SK-N-MC (cell line): ENCODE data around the gene OPRL1.

Experiments used
- DNase-seq: peaks from one replicate; pipeline ENCODE4 v3.0.0-alpha.2; 2011; ENCODE audit warnings: low read depth, low spot score
- H3K27ac ChIP-seq: fragments of 200-600 bp; sonication (generic); 2 replicates; pipeline ENCODE4 v1.5.1; 2016; ENCODE audit warnings: mixed run types
- H3K36me3 ChIP-seq: fragments of 200-600 bp; sonication (generic); 2 replicates; pipeline ENCODE4 v1.6.1; 2017; ENCODE audit warnings: antibody characterized with exemption, low read length, mixed read lengths; ENCODE audit not compliant: insufficient read depth
- H3K4me3 ChIP-seq: fragments of 200-600 bp; sonication (generic); 2 replicates; pipeline ENCODE4 v1.5.1; 2016
- H3K9ac ChIP-seq: fragments of 200-600 bp; sonication (generic); 2 replicates; pipeline ENCODE4 v1.8.0; 2017; ENCODE audit warnings: mixed run types, mixed read lengths; ENCODE audit not compliant: insufficient read length
- H3K9me3 ChIP-seq: fragments of 200-600 bp; sonication (generic); 2 replicates; pipeline ENCODE4 v1.6.1; 2017; ENCODE audit warnings: low read depth, mild to moderate bottlenecking, antibody characterized with exemption, low read length, moderate library complexity, mixed read lengths
- EZH2 ChIP-seq: fragments of 200-600 bp; sonication (generic); IDR thresholded peaks from one replicate; pipeline ENCODE4 v1.6.1; 2017; ENCODE audit warnings: antibody characterized with exemption
- FOXP2 ChIP-seq: optimal IDR thresholded peaks from 2 replicates; pipeline ENCODE3; 2011; ENCODE audit warnings: mild to moderate bottlenecking, moderate library complexity; ENCODE audit not compliant: insufficient read depth; ENCODE audit errors: extremely low read length, control extremely low read depth
- POLR2AphosphoS5 ChIP-seq: IDR thresholded peaks from 2 replicates; pipeline ENCODE4 v1.6.1; 2012; ENCODE audit warnings: mild to moderate bottlenecking, low read depth, low read length, borderline replicate concordance

Gene OPRL1

DNA sequence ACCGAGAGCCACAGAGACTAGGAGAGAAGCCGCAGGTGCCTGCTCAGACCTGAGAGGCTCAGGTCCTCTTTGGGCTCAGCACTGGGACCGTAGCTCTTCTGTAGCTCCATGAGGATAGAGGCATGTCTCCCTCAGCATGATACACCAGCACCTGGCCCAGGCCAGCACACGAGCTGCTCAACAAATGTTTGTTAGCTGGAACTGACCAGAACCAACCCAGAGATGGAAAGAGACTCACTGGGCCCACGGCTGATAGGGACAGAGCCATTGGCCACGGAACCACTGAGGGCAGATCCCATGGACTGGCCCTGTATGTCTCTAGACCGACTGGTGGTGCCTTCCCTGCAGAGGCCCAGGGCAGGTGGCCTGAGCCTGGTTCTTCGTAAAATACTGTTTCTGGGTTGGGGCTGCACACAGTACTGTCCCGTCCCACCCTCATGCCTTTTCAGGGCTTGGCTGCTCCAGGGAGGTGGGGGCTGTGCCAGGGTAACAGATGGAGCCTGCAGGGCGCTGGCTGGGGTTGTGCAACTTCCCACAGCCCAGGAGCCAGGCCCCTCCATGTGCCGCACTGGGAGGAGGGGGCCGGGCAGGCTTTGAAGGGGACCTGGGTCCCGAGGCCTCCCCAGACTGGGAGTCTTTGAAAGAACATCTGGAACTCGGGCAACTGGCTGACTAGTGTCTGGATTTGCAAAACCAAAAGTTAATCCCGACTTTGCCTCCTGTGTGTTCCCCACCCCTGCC is 38.7 kb upstream of the OPRL1 start:
- Histone ChIP-seq H3K9ac (no peak overlapping the region), H3K9me3 (no peaks in the 10 kb centered on the region), H3K36me3 (no peaks in the 10 kb centered on the region), H3K27ac (peak overlapping the region; percentile 85), H3K4me3 (peak overlapping the region; percentile 42)
- TF ChIP-seq EZH2: no peak
- TF ChIP-seq FOXP2: no peak
- TF ChIP-seq POLR2AphosphoS5: no peak
- DNase-seq: no peak

DNA sequence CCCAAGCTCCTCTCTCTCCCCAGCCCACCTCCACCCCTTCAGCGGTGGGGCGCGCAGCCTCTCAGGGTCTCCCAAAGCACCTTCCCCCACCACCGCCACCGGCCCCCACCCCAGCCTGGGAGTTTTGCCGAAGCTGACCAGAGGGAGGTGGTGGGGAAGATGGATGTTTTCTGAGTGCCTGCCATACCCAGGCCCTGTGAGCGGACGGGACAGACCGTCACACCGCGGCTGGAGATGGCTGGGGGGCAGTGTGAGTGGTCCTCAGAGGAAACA is 38.2 kb upstream of the OPRL1 start:
- H3K9me3 ChIP-seq: no peaks in the 10 kb centered on the region
- H3K4me3 ChIP-seq: peak overlapping the region; percentile 42
- DNase-seq: no peak
- H3K36me3 ChIP-seq: peaks cover under 1% of the 10 kb centered on the region; the same call in 1 of the 2 replicates
- H3K27ac ChIP-seq: peak overlapping the region; percentile 85
- no peak for TF ChIP-seq FOXP2
- TF ChIP-seq POLR2AphosphoS5: no peak
- TF ChIP-seq EZH2: no peak
- no peak overlapping the region for H3K9ac ChIP-seq

DNA sequence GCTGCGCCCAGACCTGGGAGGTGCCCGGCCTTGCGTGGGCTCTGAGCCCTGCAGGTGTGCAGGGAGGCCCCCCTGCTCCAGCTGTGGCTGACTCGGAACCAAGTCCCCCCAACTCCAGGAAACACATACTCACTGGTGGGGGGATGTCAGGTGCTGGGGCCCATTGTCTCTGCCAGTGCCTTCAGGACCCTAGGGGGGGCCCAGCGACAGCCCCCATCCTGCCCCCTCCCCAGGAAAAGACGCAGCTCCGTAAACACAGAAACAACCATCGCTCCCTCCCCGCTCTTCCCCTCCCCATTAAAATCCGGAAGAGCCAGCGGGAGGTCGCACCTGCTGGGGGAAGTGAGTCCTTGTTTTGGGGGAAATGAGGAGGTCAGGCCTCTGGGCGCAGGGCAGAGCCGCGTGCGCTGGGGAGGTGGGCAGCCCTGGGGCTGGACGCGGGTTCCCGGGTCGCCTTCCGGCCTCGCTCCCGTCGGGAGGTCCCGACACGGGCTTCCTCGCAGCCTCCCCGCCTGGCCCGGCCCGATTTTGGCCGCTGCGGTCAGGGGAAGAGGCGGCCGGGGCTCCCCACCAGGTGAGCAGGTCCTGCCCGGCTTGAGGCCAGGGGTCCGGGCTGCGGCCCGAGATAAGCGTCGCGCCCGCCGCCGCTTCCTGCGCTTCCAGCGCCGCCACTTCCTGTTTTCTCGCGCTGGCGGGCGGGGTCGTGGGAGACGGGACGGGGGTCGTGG is 37.7 kb upstream of the OPRL1 start:
- Histone ChIP-seq H3K4me3 (peak overlapping the region; percentile 42; the same call in 1 of the 2 replicates), H3K27ac (peak overlapping the region; percentile 85), H3K9ac (no peak overlapping the region), H3K9me3 (no peaks in the 10 kb centered on the region), H3K36me3 (peaks cover 5% of the 10 kb centered on the region)
- TF ChIP-seq EZH2 (no peak), FOXP2 (no peak), POLR2AphosphoS5 (no peak)
- DNase-seq: no peak

DNA sequence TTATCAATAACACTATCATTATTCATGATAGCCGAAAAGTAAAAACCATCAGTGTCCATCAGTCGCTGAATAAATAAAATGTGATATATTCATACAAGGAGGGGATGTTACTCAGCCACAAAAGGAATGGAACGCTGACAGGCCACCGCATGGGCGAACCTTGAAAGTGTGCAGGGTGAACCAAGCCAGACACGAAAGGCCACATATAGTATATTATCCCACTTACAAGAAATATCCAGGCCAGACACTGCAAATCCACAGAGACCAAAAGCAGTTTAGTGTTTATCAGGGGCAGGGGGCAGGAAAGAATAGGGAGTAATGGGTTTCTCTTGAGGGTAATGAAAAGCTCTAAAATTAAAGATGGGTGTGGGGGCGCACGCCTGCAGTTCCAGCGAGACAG is 36.1 kb upstream of the OPRL1 start:
- Histone ChIP-seq H3K9me3 (no peaks in the 10 kb centered on the region), H3K36me3 (peaks cover 13% of the 10 kb centered on the region), H3K4me3 (no peak overlapping the region), H3K9ac (no peak overlapping the region), H3K27ac (peak overlapping the region; percentile 97)
- TF ChIP-seq POLR2AphosphoS5 (no peak), EZH2 (no peak), FOXP2 (no peak)
- no peak for DNase-seq

DNA sequence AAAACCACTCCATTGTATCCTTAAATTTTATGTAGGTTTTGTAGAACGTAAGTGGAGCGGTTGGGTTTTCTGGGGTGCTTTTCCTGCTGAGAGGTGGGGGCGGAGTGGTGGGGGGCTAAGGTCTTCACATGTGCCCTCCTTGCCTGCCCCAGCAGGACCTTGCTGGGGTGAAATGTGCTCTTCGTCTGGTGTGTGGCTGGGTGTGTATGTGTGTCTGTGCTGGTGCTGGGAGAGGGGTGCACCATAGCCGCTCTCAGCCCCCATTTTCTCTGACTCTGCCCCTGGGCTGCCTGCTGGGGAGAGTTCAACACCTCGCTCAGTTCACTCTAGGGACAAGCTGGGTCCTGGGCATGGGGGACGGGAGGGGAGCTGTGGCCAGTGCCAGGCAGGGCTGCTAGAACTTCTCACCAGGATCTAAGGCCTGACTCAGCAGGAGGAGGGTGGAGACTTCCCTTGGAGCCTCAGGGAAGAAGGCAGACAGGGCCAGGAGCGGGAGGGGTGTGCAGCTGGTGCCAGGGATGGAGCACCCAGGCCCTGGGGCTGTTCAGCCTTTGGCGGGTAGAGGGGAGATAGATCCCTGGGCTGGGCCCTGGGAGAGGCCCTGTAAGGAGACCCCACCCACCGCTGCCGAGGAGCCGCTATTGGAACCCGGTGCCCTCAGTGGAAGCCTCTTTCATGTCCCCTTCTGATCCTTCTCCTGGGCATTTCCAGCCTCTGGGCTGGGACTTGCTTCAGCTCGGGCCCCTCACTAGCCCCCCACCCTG is 35.2 kb upstream of the OPRL1 start:
- H3K9me3 ChIP-seq: no peaks in the 10 kb centered on the region
- H3K9ac ChIP-seq: peak overlapping the region; percentile 26
- H3K27ac ChIP-seq: peak overlapping the region; percentile 97
- peaks cover 13% of the 10 kb centered on the region for H3K36me3 ChIP-seq
- peak overlapping the region; percentile 64 for H3K4me3 ChIP-seq
- no peak for DNase-seq
- TF ChIP-seq FOXP2 (no peak), POLR2AphosphoS5 (no peak; the same call in 1 of the 2 replicates), EZH2 (no peak)

DNA sequence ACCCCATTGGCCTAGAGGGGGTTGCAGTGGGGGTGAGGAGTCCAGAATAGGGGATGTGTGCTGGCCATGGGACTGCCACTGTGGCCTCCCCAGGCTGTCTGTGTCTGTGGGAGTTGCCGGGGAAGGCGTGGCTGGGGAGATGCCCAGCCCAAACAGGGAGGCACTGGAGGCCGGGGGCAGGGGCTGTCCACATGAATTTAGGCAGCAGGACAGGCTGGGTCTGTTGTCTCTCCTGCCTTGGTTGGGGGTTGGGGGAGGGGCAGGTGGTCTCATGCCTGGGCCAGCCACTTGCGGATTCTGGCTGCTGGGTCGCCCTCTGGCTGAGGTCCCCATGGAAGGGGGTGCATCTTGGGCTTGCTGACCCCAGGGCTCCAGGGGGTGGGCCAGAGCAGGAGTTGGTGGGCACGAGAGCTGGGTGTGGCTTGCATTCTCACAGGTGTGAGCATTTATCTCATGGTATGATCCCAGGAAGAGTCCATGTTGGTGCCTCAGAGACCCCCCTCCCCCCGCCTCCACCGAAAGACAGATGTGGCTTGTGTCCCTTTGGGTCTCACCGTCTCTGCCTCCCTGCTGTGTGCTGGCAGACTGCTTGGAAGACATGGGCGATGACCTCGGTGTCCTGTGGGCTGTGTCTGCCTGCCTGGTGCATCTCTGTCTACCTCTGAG is 34.4 kb upstream of the OPRL1 start:
- peak overlapping the region; percentile 64 for H3K4me3 ChIP-seq
- peak overlapping the region; percentile 97 for H3K27ac ChIP-seq
- peak overlapping the region; percentile 26 for H3K9ac ChIP-seq
- H3K36me3 ChIP-seq: peaks cover 13% of the 10 kb centered on the region
- DNase-seq: no peak
- TF ChIP-seq FOXP2: no peak
- no peak for TF ChIP-seq POLR2AphosphoS5
- no peak for TF ChIP-seq EZH2
- no peaks in the 10 kb centered on the region for H3K9me3 ChIP-seq

DNA sequence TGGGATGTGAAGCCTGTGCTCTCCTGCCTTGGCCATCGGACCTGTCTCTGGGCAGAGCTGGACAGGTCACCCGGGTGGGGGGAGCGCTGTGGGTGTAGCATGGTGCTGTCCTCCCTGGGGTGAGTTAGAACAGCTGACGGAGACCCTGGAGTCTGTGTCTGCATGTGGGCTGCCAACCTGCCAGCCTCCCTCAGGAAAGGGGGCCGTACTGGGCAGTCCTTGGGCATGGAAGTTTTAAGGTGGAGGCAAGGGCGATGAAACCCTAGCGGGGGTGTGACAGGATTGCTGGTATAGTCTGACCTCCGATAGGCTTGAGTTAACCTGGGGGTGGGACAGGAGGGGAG is 32.9 kb upstream of the OPRL1 start:
- DNase-seq: no peak
- no peak overlapping the region for H3K27ac ChIP-seq
- no peak overlapping the region for H3K9ac ChIP-seq
- peak overlapping the region; percentile 83 for H3K4me3 ChIP-seq
- TF ChIP-seq EZH2 (no peak), FOXP2 (no peak), POLR2AphosphoS5 (no peak)
- no peaks in the 10 kb centered on the region for H3K9me3 ChIP-seq
- peaks cover 13% of the 10 kb centered on the region for H3K36me3 ChIP-seq

DNA sequence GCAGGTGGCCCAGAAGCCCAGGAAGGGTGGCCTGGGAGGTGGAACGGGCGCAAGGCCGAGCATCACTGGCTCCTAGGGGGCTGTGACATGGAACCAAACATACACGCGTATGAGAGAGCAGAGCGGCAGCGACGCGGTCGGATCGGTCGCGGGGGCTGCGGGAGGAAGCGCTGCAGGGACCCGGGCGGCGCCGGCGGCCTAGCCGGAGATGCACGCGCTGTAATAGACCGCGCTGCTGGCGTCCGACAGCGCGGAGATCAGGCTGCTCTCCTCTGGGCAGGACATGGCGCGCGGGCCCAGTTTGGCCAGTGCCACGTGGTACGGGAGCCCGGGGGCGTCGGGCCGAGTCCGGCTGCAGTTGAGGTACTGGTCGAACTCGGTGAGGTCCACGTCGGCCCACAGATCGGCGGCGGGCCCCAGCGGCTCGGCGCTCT is 31.9 kb upstream of the OPRL1 start:
- Histone ChIP-seq H3K4me3 (peak overlapping the region; percentile 83), H3K9ac (peak overlapping the region; percentile 74), H3K27ac (0 out of 2 replicates have a peak overlapping the region, but pooled peaks have one; percentile 13), H3K36me3 (peaks cover 13% of the 10 kb centered on the region), H3K9me3 (no peaks in the 10 kb centered on the region)
- TF ChIP-seq POLR2AphosphoS5 (no peak), EZH2 (no peak), FOXP2 (no peak)
- no peak for DNase-seq
